K562 (cell line): ENCODE results near the gene NEU3. TPM values are rescaled to one million over a fixed set of nuclear protein-coding genes. Genes with fewer than 3 reads are reported as not detected.

ENCODE experiments used
- CCAR2 ChIP-seq: fragments of 200-400 bp; formaldehyde crosslinking; IDR thresholded peaks from 2 replicates; pipeline ENCODE4 v1.6.1; 2017; ENCODE audit warnings: mild to moderate bottlenecking, low read depth, low read length
- MAZ ChIP-seq, 2 experiments: fragments of 450-650 bp in 1 of 2; sonication (generic) in 1 of 2; formaldehyde crosslinking; IDR thresholded peaks in 1 of 2; conservative IDR thresholded peaks in 1 of 2; 2 replicates each; pipeline versions ENCODE4 v1.4.0 to v1.5.0; 2020; ENCODE audit warnings: mild to moderate bottlenecking in 1 of 2, missing genetic modification reagents in 1 of 2
- MEF2D ChIP-seq: conservative IDR thresholded peaks from 2 replicates; pipeline ENCODE4 v1.6.1; 2016; ENCODE audit warnings: low read depth, missing genetic modification characterization, missing compliant biosample characterization
- MITF ChIP-seq: IDR thresholded peaks from 2 replicates; pipeline ENCODE4 v1.6.1; 2014; ENCODE audit warnings: antibody characterized with exemption
- NCOA2 ChIP-seq, 2 experiments: fragments of 450-650 bp; IDR thresholded peaks; 2 replicates each; pipeline ENCODE4 v1.6.1; 2018; ENCODE audit warnings: mild to moderate bottlenecking in 2 of 2, moderate library complexity in 1 of 2; ENCODE audit not compliant: partially characterized antibody in 2 of 2
- TCF7L2 ChIP-seq: fragments of 150-350 bp; IDR thresholded peaks from 2 replicates; pipeline ENCODE4 v1.6.1; 2016; ENCODE audit warnings: low read depth, mild to moderate bottlenecking, low read length, moderate library complexity
- ZSCAN32 ChIP-seq: fragments of 450-650 bp; formaldehyde crosslinking; IDR thresholded peaks from 2 replicates; pipeline ENCODE4 v1.4.0; 2020; ENCODE audit warnings: mild to moderate bottlenecking, moderate library complexity
- polyA plus RNA-seq, 8 experiments: library from polyadenylated mRNA; depleted of rRNA in 4 of 8; stranded (reverse) in 5 of 8; unstranded in 3 of 8; fragments of >200 nt; fragmentation: Nextera tagmentation in 2 of 8; fragmentation: Illumina TruSeq in 1 of 8; extraction: Ambion mirVana in 2 of 8; extraction: Trizol in 1 of 8; gene quantifications; 2 replicates each; pipeline versions ENCODE4 v1.2.1 to v1.2.3, GENCODE V29; 2011 to 2014; ENCODE audit warnings: inconsistent platforms in 1 of 8, missing spikeins in 1 of 8
- total RNA-seq, 7 experiments: library from RNA; depleted of rRNA in 6 of 7; stranded (reverse); fragments of >200 nt in 6 of 7; fragmentation: Illumina TruSeq in 2 of 7; extraction: Trizol in 2 of 7; gene quantifications; 2 replicates each; pipeline versions ENCODE4 v1.2.1 to v1.2.3, GENCODE V29; 2011 to 2021; ENCODE audit warnings: low replicate concordance in 1 of 7
- TF ChIP-seq, protein P1 (sequence below): fragments of 150-350 bp; conservative IDR thresholded peaks from 2 replicates; pipeline ENCODE4 v1.6.1; 2014; ENCODE audit warnings: low read length
- TF ChIP-seq, protein P2 (sequence below), 2 experiments: fragments of 450-650 bp in 1 of 2; sonication (generic) in 1 of 2; formaldehyde crosslinking; conservative IDR thresholded peaks; 2 replicates each; pipeline versions ENCODE4 v1.4.0 to v1.8.1; 2020 to 2022; ENCODE audit warnings: mild to moderate bottlenecking in 1 of 2, missing genetic modification reagents in 1 of 2
- TF ChIP-seq, protein P3 (sequence below): fragments of 450-650 bp; IDR thresholded peaks from 2 replicates; pipeline ENCODE4 v1.6.1; 2016; ENCODE audit warnings: low read depth
- TF ChIP-seq, protein P4 (sequence below): fragments of 450-650 bp; formaldehyde crosslinking; IDR thresholded peaks from 2 replicates; pipeline ENCODE4 v1.4.0; 2020; ENCODE audit warnings: mild to moderate bottlenecking, mixed read lengths

Gene NEU3
- total and polyA plus RNA-seq, 9 of the 15 experiments (the other 6 are each of a cell fraction or from before 2014, with no cell fraction given) = 6.2 to 41.3 (median 31.1) TPM

- TF ChIP-seq TCF7L2 (no peak; the same call in 1 of the 2 replicates), MITF (peak; percentile 98), CCAR2 (no peak), MEF2D (tag) (peak; percentile 39; the same call in 1 of the 2 replicates), ZSCAN32 (CRISPR knock-in tag) (no peak), MAZ (CRISPR knock-in tag; conservative IDR thresholded peaks at IDR 0.05 in 1 of 2, IDR thresholded peaks at IDR 0.05 in 1 of 2) (peak; percentile 69 to 83), NCOA2 (IDR thresholded peaks at IDR 0.05; ENCODE audit: partially characterized antibody in 2 of 2) (no peak)
- TF ChIP-seq, protein P1, sequence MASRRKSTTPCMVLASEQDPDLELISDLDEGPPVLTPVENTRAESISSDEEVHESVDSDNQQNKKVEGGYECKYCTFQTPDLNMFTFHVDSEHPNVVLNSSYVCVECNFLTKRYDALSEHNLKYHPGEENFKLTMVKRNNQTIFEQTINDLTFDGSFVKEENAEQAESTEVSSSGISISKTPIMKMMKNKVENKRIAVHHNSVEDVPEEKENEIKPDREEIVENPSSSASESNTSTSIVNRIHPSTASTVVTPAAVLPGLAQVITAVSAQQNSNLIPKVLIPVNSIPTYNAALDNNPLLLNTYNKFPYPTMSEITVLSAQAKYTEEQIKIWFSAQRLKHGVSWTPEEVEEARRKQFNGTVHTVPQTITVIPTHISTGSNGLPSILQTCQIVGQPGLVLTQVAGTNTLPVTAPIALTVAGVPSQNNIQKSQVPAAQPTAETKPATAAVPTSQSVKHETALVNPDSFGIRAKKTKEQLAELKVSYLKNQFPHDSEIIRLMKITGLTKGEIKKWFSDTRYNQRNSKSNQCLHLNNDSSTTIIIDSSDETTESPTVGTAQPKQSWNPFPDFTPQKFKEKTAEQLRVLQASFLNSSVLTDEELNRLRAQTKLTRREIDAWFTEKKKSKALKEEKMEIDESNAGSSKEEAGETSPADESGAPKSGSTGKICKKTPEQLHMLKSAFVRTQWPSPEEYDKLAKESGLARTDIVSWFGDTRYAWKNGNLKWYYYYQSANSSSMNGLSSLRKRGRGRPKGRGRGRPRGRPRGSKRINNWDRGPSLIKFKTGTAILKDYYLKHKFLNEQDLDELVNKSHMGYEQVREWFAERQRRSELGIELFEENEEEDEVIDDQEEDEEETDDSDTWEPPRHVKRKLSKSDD = no peak
- TF ChIP-seq, protein P2, sequence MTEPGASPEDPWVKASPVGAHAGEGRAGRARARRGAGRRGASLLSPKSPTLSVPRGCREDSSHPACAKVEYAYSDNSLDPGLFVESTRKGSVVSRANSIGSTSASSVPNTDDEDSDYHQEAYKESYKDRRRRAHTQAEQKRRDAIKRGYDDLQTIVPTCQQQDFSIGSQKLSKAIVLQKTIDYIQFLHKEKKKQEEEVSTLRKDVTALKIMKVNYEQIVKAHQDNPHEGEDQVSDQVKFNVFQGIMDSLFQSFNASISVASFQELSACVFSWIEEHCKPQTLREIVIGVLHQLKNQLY (CRISPR knock-in tag; conservative IDR thresholded peaks at IDR 0.05) = no peak; a peak in 1 of 4 replicates
- TF ChIP-seq, protein P3, sequence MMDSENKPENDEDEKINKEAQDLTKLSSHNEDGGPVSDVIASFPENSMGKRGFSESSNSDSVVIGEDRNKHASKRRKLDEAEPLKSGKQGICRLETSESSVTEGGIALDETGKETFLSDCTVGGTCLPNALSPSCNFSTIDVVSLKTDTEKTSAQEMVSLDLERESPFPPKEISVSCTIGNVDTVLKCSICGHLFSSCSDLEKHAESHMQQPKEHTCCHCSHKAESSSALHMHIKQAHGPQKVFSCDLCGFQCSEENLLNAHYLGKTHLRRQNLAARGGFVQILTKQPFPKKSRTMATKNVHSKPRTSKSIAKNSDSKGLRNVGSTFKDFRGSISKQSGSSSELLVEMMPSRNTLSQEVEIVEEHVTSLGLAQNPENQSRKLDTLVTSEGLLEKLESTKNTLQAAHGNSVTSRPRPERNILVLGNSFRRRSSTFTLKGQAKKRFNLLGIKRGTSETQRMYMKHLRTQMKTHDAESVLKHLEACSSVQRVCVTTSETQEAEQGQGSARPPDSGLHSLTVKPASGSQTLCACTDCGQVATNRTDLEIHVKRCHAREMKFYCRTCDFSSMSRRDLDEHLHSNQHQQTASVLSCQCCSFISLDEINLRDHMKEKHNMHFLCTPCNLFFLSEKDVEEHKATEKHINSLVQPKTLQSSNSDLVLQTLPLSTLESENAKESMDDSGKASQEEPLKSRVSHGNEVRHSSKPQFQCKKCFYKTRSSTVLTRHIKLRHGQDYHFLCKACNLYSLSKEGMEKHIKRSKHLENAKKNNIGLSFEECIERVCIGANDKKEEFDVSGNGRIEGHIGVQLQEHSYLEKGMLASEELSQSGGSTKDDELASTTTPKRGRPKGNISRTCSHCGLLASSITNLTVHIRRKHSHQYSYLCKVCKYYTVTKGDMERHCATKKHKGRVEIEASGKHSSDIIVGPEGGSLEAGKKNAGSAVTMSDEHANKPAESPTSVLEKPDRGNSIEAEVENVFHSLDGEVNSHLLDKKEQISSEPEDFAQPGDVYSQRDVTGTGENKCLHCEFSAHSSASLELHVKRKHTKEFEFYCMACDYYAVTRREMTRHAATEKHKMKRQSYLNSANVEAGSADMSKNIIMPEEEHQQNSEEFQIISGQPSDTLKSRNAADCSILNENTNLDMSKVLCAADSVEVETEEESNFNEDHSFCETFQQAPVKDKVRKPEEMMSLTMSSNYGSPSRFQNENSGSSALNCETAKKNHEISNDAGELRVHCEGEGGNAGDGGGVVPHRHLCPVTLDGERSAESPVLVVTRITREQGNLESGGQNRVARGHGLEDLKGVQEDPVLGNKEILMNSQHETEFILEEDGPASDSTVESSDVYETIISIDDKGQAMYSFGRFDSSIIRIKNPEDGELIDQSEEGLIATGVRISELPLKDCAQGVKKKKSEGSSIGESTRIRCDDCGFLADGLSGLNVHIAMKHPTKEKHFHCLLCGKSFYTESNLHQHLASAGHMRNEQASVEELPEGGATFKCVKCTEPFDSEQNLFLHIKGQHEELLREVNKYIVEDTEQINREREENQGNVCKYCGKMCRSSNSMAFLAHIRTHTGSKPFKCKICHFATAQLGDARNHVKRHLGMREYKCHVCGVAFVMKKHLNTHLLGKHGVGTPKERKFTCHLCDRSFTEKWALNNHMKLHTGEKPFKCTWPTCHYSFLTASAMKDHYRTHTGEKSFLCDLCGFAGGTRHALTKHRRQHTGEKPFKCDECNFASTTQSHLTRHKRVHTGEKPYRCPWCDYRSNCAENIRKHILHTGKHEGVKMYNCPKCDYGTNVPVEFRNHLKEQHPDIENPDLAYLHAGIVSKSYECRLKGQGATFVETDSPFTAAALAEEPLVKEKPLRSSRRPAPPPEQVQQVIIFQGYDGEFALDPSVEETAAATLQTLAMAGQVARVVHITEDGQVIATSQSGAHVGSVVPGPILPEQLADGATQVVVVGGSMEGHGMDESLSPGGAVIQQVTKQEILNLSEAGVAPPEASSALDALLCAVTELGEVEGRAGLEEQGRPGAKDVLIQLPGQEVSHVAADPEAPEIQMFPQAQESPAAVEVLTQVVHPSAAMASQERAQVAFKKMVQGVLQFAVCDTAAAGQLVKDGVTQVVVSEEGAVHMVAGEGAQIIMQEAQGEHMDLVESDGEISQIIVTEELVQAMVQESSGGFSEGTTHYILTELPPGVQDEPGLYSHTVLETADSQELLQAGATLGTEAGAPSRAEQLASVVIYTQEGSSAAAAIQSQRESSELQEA = no peak
- TF ChIP-seq, protein P4, sequence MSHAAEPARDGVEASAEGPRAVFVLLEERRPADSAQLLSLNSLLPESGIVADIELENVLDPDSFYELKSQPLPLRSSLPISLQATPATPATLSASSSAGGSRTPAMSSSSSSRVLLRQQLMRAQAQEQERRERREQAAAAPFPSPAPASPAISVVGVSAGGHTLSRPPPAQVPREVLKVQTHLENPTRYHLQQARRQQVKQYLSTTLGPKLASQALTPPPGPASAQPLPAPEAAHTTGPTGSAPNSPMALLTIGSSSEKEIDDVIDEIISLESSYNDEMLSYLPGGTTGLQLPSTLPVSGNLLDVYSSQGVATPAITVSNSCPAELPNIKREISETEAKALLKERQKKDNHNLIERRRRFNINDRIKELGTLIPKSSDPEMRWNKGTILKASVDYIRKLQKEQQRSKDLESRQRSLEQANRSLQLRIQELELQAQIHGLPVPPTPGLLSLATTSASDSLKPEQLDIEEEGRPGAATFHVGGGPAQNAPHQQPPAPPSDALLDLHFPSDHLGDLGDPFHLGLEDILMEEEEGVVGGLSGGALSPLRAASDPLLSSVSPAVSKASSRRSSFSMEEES (CRISPR knock-in tag) = peak; percentile 82
Measured at GRCh38 chr11:75031224-75031753, 42.6 kb downstream of the NEU3 start (continued).
